C4-2B (cell line): ENCODE results near the gene ACER3.

Experiments used
- H3K27ac ChIP-seq: fragments of 450-650 bp; 2 replicates; pipeline ENCODE4 v1.5.1; 2017
- CTCF ChIP-seq: fragments of 450-650 bp; conservative IDR thresholded peaks from 2 replicates; pipeline ENCODE4 v1.5.1; 2017; ENCODE audit warnings: mild to moderate bottlenecking
- ZFX ChIP-seq: fragments of 450-650 bp; IDR thresholded peaks from 2 replicates; pipeline ENCODE4 v1.6.1; 2017

Gene ACER3

GRCh38 chr11:76838678-76839068 lies 22.0 kb upstream of the ACER3 start:
- TF ChIP-seq ZFX (no peak), CTCF (no peak)
- H3K27ac ChIP-seq, result no peak overlapping the region; the same call in 1 of the 2 replicates

DNA sequence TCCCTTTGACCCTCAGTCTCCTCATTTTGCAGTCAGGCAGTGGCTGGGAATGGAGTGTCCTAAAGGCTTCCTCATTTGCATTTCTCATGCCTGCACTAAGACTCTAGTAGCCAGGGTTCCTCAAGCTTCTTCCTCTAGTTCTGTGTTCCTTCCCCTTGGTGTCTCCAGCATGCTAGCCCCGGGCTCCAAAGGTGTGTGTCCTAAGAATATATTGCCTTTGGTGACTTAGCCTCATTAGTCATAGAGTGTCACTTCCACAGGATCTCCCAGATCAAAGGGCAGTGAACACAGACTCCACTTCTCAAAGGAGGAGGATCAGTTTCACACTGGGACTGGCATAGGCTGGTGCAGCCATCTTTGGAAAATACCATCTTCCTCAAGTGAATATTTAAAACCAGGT lies 21.4 kb upstream of the ACER3 start:
- H3K27ac ChIP-seq, result no peak overlapping the region
- TF ChIP-seq ZFX (no peak), CTCF (no peak)

GRCh38 chr11:76841923-76842452 lies 18.7 kb upstream of the ACER3 start:
- no peak overlapping the region for H3K27ac ChIP-seq
- TF ChIP-seq ZFX, result no peak
- no peak for TF ChIP-seq CTCF

GRCh38 chr11:76843907-76844306 lies 16.8 kb upstream of the ACER3 start:
- TF ChIP-seq CTCF (no peak), ZFX (no peak)
- H3K27ac ChIP-seq, result no peak overlapping the region

- no peak overlapping the region for H3K27ac ChIP-seq
- no peak for TF ChIP-seq CTCF
- TF ChIP-seq ZFX, result no peak
Measured at GRCh38 chr11:76844511-76844910, 16.2 kb upstream of the ACER3 start.

GRCh38 chr11:76845069-76845468 lies 15.6 kb upstream of the ACER3 start:
- H3K27ac ChIP-seq, result no peak overlapping the region
- TF ChIP-seq ZFX, result no peak

DNA sequence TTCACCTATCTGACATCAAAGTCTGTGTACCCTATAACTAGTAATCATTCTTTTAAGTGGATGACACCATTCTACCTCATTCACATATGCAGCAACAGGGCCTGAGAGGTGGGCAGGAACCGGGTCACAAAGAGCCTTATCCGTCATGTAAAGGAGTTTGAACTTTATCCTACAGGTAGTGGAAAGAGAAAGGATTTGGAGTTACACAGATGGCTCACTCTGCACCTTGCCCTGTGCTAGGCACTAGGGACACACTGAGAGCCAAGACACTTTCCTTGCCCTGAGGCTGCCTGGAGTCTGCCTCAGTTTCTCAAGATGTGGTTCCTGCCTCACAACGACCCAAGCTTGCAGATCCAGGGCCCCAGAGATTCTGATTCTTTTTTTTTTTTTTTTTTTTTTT lies 14.3 kb upstream of the ACER3 start:
- TF ChIP-seq ZFX (no peak), CTCF (no peak)
- H3K27ac ChIP-seq, result no peak overlapping the region

GRCh38 chr11:76849376-76849775 lies 11.3 kb upstream of the ACER3 start:
- no peak overlapping the region for H3K27ac ChIP-seq
- TF ChIP-seq CTCF, result no peak
- no peak for TF ChIP-seq ZFX
